ENCODE data around the gene TNPO2.
"Not testable (repeated sequence)": the region's sequence is repeated elsewhere in the genome, so short reads cannot be mapped to it uniquely, and the experiment has no call there.

TNPO2 gene

DNA sequence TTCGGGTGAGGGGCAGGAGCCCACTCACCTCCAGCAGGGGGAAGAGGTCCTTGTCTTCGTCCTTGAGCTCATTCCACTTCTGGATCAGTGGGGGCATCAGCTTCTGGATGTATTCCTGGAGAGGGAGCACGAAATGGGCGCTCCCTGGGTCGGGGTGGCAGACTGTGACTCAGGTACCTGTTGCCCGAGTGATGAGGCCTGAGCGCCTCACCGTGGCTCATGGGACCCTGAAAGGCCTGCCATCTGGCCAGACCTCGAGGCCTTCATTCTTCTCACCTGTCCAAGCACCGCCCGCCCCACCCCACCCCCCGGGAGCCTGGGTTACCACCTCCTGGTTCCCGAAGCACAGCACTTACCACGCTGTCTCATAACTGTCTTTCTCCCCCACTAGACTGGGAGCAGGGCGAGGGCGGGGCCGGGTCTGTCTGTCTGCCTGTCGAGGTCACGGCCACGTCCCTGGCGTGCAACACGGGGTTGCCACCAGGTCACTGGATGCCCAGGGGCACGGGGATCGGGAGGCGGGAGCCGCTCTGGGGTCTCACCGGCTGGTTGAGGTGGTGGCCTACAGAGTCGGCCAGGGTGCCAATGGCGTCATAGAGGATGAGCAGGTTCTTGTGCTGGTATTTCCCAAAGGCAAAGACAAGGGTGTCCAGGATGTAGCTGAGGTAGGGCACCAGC lies 17.9 kb downstream of the TNPO2 start:
- DNase-seq (ENCODE audit: low spot score) = no peak

DNA sequence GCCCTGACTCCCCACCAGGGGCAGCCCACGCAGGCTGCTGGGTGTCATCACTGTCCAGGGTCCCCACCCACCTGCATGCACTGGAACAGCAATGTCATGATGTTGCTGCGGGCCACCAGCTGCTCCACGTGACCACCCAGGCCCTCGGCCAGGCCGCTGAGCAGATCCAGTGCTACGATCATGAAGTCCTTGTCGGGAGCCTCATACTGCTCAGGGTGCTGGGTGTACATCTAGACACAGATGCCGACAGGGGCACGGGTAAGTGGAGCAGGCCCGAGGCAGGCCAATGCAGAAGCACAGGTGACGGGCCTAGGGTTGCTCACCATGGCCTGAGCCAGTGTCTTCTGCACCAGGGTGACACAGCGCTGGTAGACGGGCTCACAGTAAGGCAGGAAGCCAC lies 18.6 kb downstream of the TNPO2 start:
- DNase-seq (ENCODE audit: low spot score) = no peak

GRCh38 chr19:12703046-12703445 lies 20.7 kb downstream of the TNPO2 start:
- DNase-seq (ENCODE audit: low spot score) = peak; percentile 26

GRCh38 chr19:12701596-12702282 lies 22.0 kb downstream of the TNPO2 start:
- no peak for DNase-seq (ENCODE audit: low spot score)

DNA sequence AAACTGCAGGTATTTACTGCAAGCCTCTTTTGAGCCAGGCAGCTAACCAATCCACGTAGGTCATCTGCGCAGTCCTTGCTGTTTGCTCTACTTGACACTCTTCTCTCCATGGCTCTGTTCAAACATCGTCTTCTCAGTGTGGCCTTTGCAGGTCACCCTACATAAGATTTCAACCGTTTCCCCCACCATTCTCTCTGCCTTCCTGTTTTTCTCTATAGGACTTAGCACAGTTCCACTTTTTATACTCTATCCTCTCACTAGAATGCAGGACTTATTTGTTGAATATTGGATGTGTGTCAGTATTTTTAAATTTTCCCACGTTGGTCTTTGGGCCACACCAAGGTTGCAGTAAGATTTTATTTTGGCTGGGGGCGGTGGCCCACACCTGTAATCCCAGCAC lies 25.6 kb downstream of the TNPO2 start:
- no peak for DNase-seq (ENCODE audit: low spot score)

GRCh38 chr19:12697425-12697824 lies 26.3 kb downstream of the TNPO2 start:
- not testable (repeated sequence) for DNase-seq (ENCODE audit: low spot score)

GRCh38 chr19:12696366-12697335 lies 27.1 kb downstream of the TNPO2 start, which contains the start of gene FBXW9:
Gene FBXW9, minus strand, starts transcription at chr19:12696631. Its CDS starts 50 bp downstream, at chr19:12696581.
- DNase-seq (ENCODE audit: low spot score) = peak; percentile 93

DNA sequence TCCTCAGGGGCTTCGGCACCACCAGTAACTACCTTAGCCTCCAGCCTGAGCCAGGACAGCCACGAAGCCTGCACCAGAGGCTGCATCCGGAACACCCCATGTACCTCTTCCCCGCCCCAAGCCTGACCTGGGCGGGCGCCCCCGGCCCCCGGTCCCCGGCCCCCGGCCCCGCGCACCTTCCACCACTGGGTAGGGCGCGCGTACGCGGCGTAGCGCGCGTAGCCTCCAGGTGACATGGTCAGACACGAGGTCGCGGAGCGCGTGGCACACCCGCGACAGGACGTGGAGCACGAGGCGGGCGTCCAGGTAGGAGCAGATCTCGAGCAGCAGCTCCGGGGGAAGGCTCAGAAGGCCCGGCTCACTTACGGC lies 27.8 kb downstream of the TNPO2 start:
- no peak for DNase-seq (ENCODE audit: low spot score)

DNA sequence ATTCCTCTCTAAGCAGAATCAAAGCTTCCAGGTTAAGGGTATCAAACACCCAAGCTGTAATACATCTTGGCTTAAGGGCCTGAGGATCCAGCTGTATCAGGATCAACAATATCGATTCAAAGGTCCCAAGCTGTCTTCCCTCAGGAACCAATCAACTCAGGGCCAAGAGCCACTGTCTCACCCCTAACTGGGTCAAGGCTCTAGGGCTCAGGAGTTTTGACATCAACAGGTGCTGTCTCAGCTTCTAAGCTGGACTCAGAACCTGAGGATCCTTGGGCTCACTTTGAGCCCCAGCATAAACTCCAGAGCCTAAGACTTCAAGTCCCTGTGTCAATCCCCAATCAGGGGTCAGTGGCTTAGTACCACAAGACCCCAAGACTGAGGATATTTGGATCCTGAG lies 28.2 kb downstream of the TNPO2 start:
- no peak for DNase-seq (ENCODE audit: low spot score)

- DNase-seq (ENCODE audit: low spot score) = peak; percentile 9
Observed at GRCh38 chr19:12695096-12695495, 28.6 kb downstream of the TNPO2 start.

DNA sequence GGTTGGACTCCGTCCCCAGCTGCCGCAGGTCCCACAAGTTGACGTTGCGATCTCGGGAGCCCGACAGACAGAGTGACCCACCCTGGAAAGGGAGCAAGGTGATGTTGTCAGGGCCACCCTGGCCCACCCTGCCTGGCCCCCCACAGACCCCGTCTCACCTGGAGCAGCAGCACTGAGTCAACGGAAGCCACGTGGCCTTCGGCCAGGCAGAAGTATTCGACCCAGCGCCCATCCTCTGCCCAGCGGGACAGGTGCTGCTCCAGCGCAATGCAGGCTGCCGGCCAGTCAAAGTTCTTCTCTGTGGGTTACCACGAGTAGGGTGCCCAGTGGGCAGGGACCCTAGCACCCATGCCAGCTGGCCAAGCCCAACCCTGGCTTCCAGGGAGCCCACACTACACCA lies 29.1 kb downstream of the TNPO2 start:
- no peak for DNase-seq (ENCODE audit: low spot score)

DNA sequence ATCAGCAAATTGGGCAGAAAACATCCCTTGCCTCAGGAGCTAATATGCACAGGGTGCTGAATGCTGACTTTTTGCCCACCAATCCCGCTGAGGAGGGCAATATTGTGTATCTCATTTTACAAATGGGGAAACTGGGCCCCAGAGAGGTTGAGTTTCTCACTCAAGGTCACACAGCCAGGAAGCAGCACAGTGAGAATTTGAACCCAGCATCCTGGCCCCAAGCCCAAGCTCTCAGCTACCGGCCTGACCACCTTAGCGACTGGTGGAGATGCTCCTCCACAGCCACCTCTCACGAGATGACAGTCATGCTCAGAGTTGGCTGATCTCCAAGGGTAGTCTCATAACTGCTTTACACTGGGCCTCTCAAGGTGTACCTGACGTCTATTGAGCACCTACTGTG lies 30.8 kb downstream of the TNPO2 start:
- no peak for DNase-seq (ENCODE audit: low spot score)

DNA sequence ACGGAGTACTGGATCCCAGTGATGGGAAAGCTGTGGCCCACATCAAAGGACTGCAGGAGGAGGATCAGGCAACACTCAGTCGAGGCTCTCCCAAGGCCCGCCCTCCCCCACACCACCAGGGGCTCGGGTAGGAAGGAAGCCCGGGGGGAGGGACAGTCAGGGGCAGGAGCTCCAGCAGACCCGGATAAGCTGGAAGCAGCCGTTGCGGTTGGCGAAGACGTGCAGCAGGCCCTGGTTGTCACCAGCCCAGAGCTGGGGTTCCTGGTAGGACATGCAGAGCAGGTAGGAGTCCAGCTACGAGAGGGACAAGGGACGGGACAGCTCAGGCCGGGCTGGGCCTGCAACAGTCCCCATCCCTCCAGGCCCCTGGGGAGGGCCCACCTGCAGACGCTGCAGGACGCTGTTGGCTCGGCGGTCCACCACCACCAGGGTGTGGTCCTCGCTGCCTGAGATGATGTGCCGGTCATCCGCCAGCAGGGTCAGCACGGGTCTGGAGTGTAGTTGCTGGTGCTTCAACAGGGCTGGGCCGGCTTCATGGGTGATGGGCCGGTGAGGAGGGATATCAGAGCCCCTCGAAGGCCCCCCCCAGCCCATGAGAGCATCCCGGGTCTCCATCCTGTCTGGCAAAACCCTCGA lies 34.0 kb downstream of the TNPO2 start:
- no peak for DNase-seq (ENCODE audit: low spot score)

GRCh38 chr19:12689012-12689411 lies 34.7 kb downstream of the TNPO2 start:
- no peak for DNase-seq (ENCODE audit: low spot score)

DNA sequence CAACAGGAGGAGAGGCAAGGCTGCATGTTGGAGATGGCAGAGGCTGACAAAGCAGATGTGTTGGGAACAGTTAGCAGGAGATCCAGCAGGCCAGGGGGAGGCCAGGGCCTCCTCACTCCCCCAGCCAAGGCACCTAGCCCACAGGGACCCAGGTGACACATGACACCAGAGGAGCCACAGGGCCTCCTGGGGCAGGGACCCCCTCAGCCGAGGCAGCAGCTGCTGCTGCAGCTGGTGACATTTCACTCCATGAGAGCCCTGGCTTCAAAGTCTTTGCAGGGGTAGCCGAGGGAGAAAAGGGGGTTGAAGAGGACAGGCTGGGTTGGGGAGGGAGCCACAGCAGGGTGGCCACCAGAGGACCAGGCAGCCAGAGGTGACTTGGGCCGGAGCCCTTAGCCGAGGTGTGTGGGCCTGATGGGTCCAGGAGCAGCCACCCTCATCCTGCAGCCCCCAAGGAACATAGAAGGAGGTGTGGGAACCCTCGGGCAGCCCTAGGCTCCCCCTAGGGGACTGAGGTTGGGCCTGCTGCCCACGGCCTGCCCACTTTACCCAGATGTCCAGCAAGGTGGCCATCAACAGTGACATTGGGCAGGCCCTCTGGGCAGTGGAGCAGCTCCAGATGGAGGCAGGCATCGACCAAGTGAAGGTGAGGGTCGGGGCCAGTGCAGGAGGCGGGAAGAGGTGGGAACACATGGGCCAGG lies 36.1 kb downstream of the TNPO2 start, which contains the start of gene GNG14:
TSS of gene GNG14 (plus strand) at position 503 of the 701 bp plus-strand sequence. CDS start at position 554, 51 bp downstream.
- DNase-seq (ENCODE audit: low spot score) = no peak

GRCh38 chr19:12685831-12686230 lies 37.9 kb downstream of the TNPO2 start:
- no peak for DNase-seq (ENCODE audit: low spot score)

DNA sequence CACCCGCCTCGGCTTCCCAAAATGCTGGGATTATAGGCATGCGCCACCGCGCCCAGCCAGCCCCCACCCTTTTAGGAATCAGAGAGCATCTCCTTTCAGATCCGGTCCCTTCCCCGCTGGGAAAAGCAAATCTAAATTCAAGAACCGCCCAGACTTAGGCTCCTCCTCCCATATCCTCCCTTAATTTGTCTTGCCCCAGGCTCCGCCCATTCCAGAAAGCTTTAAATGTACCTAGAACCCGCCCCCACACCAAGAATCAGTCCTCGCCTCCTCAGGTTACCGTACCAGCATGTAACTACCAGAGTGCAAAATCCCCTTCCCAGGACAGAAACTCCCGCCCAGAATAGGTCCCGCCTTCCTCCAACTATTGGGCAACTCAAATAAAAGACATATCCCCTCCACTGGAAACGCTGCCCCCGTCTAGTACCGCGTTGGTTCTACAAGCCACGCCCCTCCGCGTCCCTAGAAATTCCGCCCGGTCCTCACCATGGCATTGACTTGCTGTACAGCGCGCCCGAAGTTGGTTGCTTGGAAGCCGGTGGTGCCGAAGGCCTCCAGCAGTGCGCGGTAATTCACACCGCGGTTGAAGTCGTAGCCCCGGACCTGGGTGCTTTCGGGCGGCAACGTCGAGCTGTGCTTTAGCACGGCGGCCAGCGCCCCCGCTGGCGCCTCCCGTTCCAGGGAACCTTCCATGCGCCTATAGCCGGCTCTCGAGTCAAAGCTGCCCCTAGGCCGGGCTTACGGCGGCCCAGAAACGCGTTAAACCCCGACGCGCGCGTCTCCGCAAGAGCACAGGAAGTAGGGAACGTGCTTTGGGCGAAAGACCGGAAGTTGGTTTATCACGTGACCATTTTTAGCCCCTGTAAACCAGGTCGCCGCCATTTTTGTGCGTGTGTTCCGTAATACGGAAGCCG lies 42.4 kb downstream of the TNPO2 start, which contains the start of gene DHPS:
TSS of gene DHPS (minus strand) at position 807 of the 914 bp plus-strand sequence. CDS start at position 693, 114 bp downstream.
- DNase-seq (ENCODE audit: low spot score) = peak; percentile 97

DNA sequence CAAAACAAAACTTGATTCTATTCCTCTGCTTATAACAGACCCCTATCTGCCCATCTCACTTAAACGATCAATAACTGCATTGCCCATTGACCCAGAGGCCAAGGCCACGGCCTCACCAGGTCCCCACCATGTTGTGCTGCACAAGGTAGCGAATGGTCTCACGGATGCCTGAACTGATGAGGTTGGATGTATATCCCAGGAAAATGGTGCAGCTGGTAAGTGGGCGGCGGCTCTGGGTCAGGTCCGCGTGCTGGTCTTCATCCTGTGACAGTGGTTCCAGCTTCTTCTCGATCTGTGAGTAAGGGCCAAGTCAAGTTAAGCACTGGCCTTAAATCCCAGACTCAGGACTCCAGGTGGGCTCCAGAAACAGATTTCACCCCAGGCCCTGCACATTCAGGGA lies 43.7 kb downstream of the TNPO2 start:
- no peak for DNase-seq (ENCODE audit: low spot score)

- DNase-seq (ENCODE audit: low spot score) = not testable (repeated sequence)
Observed at GRCh38 chr19:12678039-12678438, 45.7 kb downstream of the TNPO2 start.

DNA sequence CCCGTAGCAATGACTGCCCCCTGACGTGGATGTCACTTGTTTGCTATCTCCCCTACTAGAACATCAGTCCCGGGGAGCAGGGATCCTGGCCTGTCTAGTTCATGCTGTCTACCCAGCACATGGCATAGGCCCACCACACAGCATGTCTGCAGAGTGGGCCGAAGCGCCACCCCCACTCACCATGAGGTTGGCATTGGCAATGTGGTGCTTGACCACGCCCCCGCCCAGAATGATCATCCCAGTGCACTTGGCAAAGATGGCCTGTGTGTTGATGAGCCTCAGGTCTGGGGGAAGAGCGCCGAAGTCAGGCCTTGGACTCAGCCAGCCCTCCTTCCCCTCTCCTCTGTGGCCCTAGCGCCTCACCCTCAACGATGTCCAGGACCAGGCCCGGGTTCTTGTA lies 46.8 kb downstream of the TNPO2 start:
- DNase-seq (ENCODE audit: low spot score) = no peak

Data from kidney tubule cell (primary cell).